GM12878 (cell line): ENCODE measurements around the gene METTL27. TPM values are rescaled to one million over a fixed set of nuclear protein-coding genes. Genes with fewer than 3 reads are reported as not detected.

ENCODE experiments used
- ATAC-seq: fragments of 200-7000 bp; cut with Tn5 transposase; 3 replicates; pipeline ENCODE4 v1.9.1; 2020; ENCODE audit warnings: mild to moderate bottlenecking, moderate library complexity
- BruUV-seq: library from RNA; stranded (reverse); fragments of 400-500 nt; replicated peaks from 2 replicates; lab custom pipeline; 2021; lab: Mats Ljungman, UMichigan
- CTCF ChIA-PET: fragments of 300-600 bp; sonication (Branson Sonifier 250); formaldehyde crosslinking; extraction: SDS; loops from one replicate; lab custom pipeline; 2021; ENCODE audit warnings: inconsistent platforms; lab: Yijun Ruan, JAX
- POLR2A ChIA-PET: fragments of 350-600 bp; formaldehyde crosslinking; extraction: SDS; loops from one replicate; lab custom pipeline; 2021; ENCODE audit warnings: inconsistent platforms; lab: Charles Lee
- RAD21 ChIA-PET: fragments of 300-600 bp; sonication (Branson Sonifier 250); formaldehyde crosslinking; loops from one replicate; lab custom pipeline; 2023; ENCODE audit warnings: antibody characterized with exemption; ENCODE audit not compliant: unreplicated experiment; lab: Charles Lee
- SMC1A ChIA-PET: fragments of 300-600 bp; sonication (Branson Sonifier 250); formaldehyde crosslinking; loops from one replicate; lab custom pipeline; 2023; ENCODE audit not compliant: unreplicated experiment, uncharacterized antibody; lab: Charles Lee
- DNase-seq: peaks from one replicate; pipeline ENCODE4 v3.0.0-alpha.2; 2011; ENCODE audit warnings: low read depth, low spot score
- FAIRE-seq: peaks from 3 replicates; lab custom pipeline; 2011; peaks lifted over from hg19 to GRCh38; lab: Jason Lieb, UNC
- H2AFZ ChIP-seq: 2 replicates; pipeline ENCODE4 v1.6.0; 2011; ENCODE audit warnings: low read depth, low read length, control low read depth; ENCODE audit not compliant: control insufficient read depth
- H3K27ac ChIP-seq: 2 replicates; pipeline ENCODE4 v1.5.1; 2011; ENCODE audit warnings: control low read depth; ENCODE audit not compliant: control insufficient read depth, insufficient read depth
- H3K27me3 ChIP-seq, 2 experiments: replicated peaks in 1 of 2; 2 replicates each; pipeline versions ENCODE4 v1.6.0 to v1.6.1; 2011; ENCODE audit warnings: low read length in 1 of 2; ENCODE audit not compliant: control insufficient read depth in 2 of 2, insufficient read depth in 2 of 2
- H3K36me3 ChIP-seq, 2 experiments: 2 replicates each; pipeline ENCODE4 v1.5.1; 2011; ENCODE audit warnings: low read length in 1 of 2; ENCODE audit not compliant: control insufficient read depth in 2 of 2, insufficient read depth in 2 of 2
- H3K4me1 ChIP-seq: 2 replicates; pipeline ENCODE4 v1.6.1; 2011; ENCODE audit warnings: mild to moderate bottlenecking, low read length, moderate library complexity, mixed read lengths; ENCODE audit not compliant: control insufficient read depth, insufficient read depth
- H3K4me2 ChIP-seq: 2 replicates; pipeline ENCODE4 v1.6.0; 2011; ENCODE audit warnings: control low read depth; ENCODE audit not compliant: control insufficient read depth, insufficient read depth
- H3K4me3 ChIP-seq: fragments of 200-600 bp; sonication (generic); 2 replicates; pipeline ENCODE4 v1.5.1; 2016
- H3K79me2 ChIP-seq: 2 replicates; pipeline ENCODE4 v1.6.0; 2011; ENCODE audit warnings: low read length; ENCODE audit not compliant: control insufficient read depth, insufficient read depth
- H3K9ac ChIP-seq: 2 replicates; pipeline ENCODE4 v1.8.0; 2011; ENCODE audit warnings: low read length, control low read depth, mixed read lengths; ENCODE audit not compliant: control insufficient read depth, insufficient read depth
- H3K9me3 ChIP-seq: replicated peaks from 3 replicates; pipeline ENCODE4 v1.5.1; 2011; ENCODE audit warnings: mild to moderate bottlenecking, low read length; ENCODE audit not compliant: control insufficient read depth, insufficient read depth
- H4K20me1 ChIP-seq: 2 replicates; pipeline ENCODE4 v1.6.0; 2011; ENCODE audit not compliant: control insufficient read depth, insufficient read depth
- CHD1 ChIP-seq: IDR thresholded peaks from 2 replicates; pipeline ENCODE4 v1.6.1; 2012; ENCODE audit warnings: low read depth, low read length, improper control_type of control experiment
- ESRRA ChIP-seq: IDR thresholded peaks from 2 replicates; pipeline ENCODE4 v1.6.1; 2012; ENCODE audit warnings: mild to moderate bottlenecking, low read length, improper control_type of control experiment
- FOS ChIP-seq: IDR thresholded peaks from 3 replicates; pipeline ENCODE4 v1.6.1; 2011; ENCODE audit warnings: borderline replicate concordance; ENCODE audit not compliant: insufficient read length; ENCODE audit errors: extremely low read depth
- GABPA ChIP-seq: IDR thresholded peaks from 2 replicates; pipeline ENCODE4 v1.6.1; 2014; ENCODE audit warnings: antibody characterized with exemption, low read depth, mild to moderate bottlenecking, inconsistent platforms
- HDAC6 ChIP-seq: fragments of 200-600 bp; sonication (generic); IDR thresholded peaks from one replicate; pipeline ENCODE4 v1.8.0; 2017; ENCODE audit warnings: antibody characterized with exemption; ENCODE audit not compliant: unreplicated experiment
- KAT2A ChIP-seq: conservative IDR thresholded peaks from 2 replicates; pipeline ENCODE4 v1.6.1; 2011; ENCODE audit warnings: low read depth, low read length; ENCODE audit not compliant: control insufficient read depth
- RFX5 ChIP-seq: IDR thresholded peaks from 2 replicates; pipeline ENCODE4 v1.6.1; 2011; ENCODE audit warnings: low read depth, low read length, improper control_type of control experiment
- STAT1 ChIP-seq: fragments of 450-650 bp; conservative IDR thresholded peaks from 2 replicates; pipeline ENCODE4 v1.6.1; 2014; ENCODE audit warnings: antibody characterized with exemption, mild to moderate bottlenecking
- SUPT20H ChIP-seq: IDR thresholded peaks from 2 replicates; pipeline ENCODE4 v1.6.1; 2011; ENCODE audit warnings: low read depth, mild to moderate bottlenecking, low read length, moderate library complexity, borderline replicate concordance; ENCODE audit not compliant: control insufficient read depth
- SUZ12 ChIP-seq: fragments of 200-600 bp; sonication (generic); IDR thresholded peaks from one replicate; pipeline ENCODE4 v1.6.1; 2018; ENCODE audit warnings: antibody characterized with exemption, mild to moderate bottlenecking; ENCODE audit not compliant: unreplicated experiment
- WGBS: methylation state at CpG from one replicate; pipeline ENCODE4 v1.1.6; 2016; ENCODE audit warnings: low lambda C conversion rate; ENCODE audit not compliant: insufficient replicate concordance, insufficient coverage; ENCODE audit errors: missing lambda C conversion rate; 5-methylcytosine and 5-hydroxymethylcytosine counted together
- in situ Hi-C: fragments of 300-500 bp; cut with MboI; formaldehyde crosslinking; loops from 9 replicates; pipeline ENCODE4 v1.14.3; 2018; ENCODE audit warnings: mixed read lengths
- intact Hi-C: fragments of 100-400 bp; cut with micrococcal nuclease; formaldehyde crosslinking; loops from one replicate; pipeline ENCODE4 v1.14.2; 2022; ENCODE audit not compliant: unreplicated experiment
- polyA plus RNA-seq, 11 experiments: library from polyadenylated mRNA; depleted of rRNA in 4 of 11; unstranded in 6 of 11; stranded (reverse) in 5 of 11; fragments of >200 nt; fragmentation: Nextera tagmentation in 4 of 11; fragmentation: Illumina TruSeq in 1 of 11; extraction: Ambion mirVana in 4 of 11; extraction: Trizol in 1 of 11; gene quantifications; 1 replicate in 1 of 11; 2 replicates in 10 of 11; pipeline versions ENCODE4 v1.2.1 to v1.2.3, GENCODE V29; 2011 to 2016; ENCODE audit warnings: inconsistent platforms in 2 of 11, missing spikeins in 2 of 11, low read depth in 1 of 11
- total RNA-seq, 4 experiments: library from RNA; depleted of rRNA in 3 of 4; stranded (reverse); fragments of >200 nt in 3 of 4; fragmentation: Illumina TruSeq in 1 of 4; extraction: Trizol in 1 of 4; gene quantifications; 2 replicates each; pipeline versions ENCODE4 v1.2.1 to v1.2.3, GENCODE V29; 2013 to 2021
- TF ChIP-seq, protein P1 (sequence below): IDR thresholded peaks from 2 replicates; pipeline ENCODE4 v1.6.1; 2012; ENCODE audit warnings: low read depth, low read length, improper control_type of control experiment

METTL27 gene
- total and polyA plus RNA-seq, 10 of the 15 experiments (the other 5 are each of a cell fraction or from before 2014, with no cell fraction given), result 0.10 to 3.4 (median 0.68) TPM

DNA sequence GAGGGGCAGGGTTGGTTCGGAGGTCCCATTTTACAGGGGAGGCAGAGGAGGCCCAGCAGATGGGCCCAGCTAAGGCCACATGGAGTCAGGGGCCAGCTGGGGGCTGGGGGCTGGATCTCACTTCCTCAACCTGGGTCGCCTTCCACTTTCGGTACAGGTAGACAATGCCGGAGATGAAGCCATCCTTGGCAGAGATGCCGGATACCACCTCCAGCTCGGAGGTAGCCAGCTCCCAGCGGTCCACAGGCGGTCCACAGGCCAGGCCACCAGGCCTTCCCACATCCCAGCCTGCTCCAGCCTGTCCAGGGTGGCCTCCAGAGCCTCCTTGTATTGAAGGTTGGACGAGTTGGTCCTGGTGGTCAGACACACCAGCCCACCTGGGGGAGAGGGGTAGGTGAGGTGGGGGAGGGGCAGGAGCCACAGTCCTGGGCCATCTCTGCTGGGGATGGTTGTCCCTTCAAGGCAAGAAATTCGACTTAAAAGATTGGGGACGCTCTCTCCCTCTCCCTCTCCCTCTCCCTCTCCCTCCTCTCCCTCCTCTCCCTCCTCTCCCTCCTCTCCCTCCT is 7.6 kb downstream of the METTL27 start:
- H3K27ac ChIP-seq, result no peak overlapping the region
- H3K4me3 ChIP-seq, result no peak overlapping the region
- H3K4me2 ChIP-seq, result no peak overlapping the region
- 82% methylated on average over 10 of the region's 11 CpGs for WGBS
- no peak for FAIRE-seq
- TF ChIP-seq STAT1 (no peak), CHD1 (no peak), KAT2A (no peak), ESRRA (no peak), RFX5 (no peak), GABPA (no peak), SUPT20H (no peak), SUZ12 (no peak), HDAC6 (no peak), FOS (no peak)
- TF ChIP-seq, protein P1, sequence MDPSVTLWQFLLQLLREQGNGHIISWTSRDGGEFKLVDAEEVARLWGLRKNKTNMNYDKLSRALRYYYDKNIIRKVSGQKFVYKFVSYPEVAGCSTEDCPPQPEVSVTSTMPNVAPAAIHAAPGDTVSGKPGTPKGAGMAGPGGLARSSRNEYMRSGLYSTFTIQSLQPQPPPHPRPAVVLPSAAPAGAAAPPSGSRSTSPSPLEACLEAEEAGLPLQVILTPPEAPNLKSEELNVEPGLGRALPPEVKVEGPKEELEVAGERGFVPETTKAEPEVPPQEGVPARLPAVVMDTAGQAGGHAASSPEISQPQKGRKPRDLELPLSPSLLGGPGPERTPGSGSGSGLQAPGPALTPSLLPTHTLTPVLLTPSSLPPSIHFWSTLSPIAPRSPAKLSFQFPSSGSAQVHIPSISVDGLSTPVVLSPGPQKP, result no peak
- TF ChIP-seq, all 136 proteins: peak for 0
- Histone ChIP-seq H4K20me1 (no peaks in the 10 kb centered on the region), H3K36me3 (no peaks in the 10 kb centered on the region), H3K9ac (no peak overlapping the region), H3K79me2 (no peaks in the 10 kb centered on the region), H3K4me1 (no peaks in the 10 kb centered on the region), H3K9me3 (no peaks in the 10 kb centered on the region), H2AFZ (no peak overlapping the region), H3K27me3 (no peaks in the 10 kb centered on the region)
- ATAC-seq (no peak), DNase-seq (no peak)
- ChIA-PET SMC1A (no interaction called here), RAD21 (no interaction called here), POLR2A (interaction anchor here (0.5 kb wide), 1 partner anchor 591 kb away, joined by 3 read pairs; no protein-coding TSS in a partner anchor), CTCF (no interaction called here)
- no TSS peak for BruUV-seq
- intact Hi-C loops (no loop called here), in situ Hi-C loops (no loop called here)
